GM13976 (cell line): ENCODE results near the gene SAMD14.

Experiments used
- DNase-seq: peaks from one replicate; pipeline ENCODE4 v3.0.0; 2012; ENCODE audit warnings: low spot score
- CTCF ChIP-seq: IDR thresholded peaks from 2 replicates; pipeline ENCODE4 v1.5.1; 2012; ENCODE audit warnings: borderline replicate concordance, mild to moderate bottlenecking; ENCODE audit not compliant: insufficient read depth; ENCODE audit errors: extremely low read depth, missing control alignments, control extremely low read depth
- in situ Hi-C: fragments of 300-500 bp; cut with MboI; formaldehyde crosslinking; loops from one replicate; pipeline ENCODE4 v1.12.0; 2022; ENCODE audit warnings: low sequenced_read_pairs, mixed read lengths, inconsistent platforms; ENCODE audit not compliant: unreplicated experiment

Gene SAMD14

GRCh38 chr17:50125420-50125997 lies 4.5 kb downstream of the SAMD14 start:
- no peak for DNase-seq
- TF ChIP-seq CTCF: no peak
- in situ Hi-C loops: no loop called here

- DNase-seq: no peak
- no peak for TF ChIP-seq CTCF
- in situ Hi-C loops: no loop called here
These were observed 6.2 kb downstream of the SAMD14 start for GRCh38 chr17:50123649-50124349.

- no peak for DNase-seq
- in situ Hi-C loops: no loop called here
- no peak for TF ChIP-seq CTCF
These were observed 7.0 kb downstream of the SAMD14 start for GRCh38 chr17:50122945-50123344.

- no peak for DNase-seq
- TF ChIP-seq CTCF: no peak
- in situ Hi-C loops: no loop called here
These were observed 9.3 kb downstream of the SAMD14 start for GRCh38 chr17:50120475-50121253.

- TF ChIP-seq CTCF: no peak
- DNase-seq: no peak
- in situ Hi-C loops: no loop called here
These were observed 11.1 kb downstream of the SAMD14 start for GRCh38 chr17:50118828-50119218.

- no peak for DNase-seq
- TF ChIP-seq CTCF: no peak
- in situ Hi-C loops: no loop called here
These were observed 11.7 kb downstream of the SAMD14 start for GRCh38 chr17:50118076-50118827.
